GM18868 (cell line): ENCODE measurements around the gene WASHC4.
"Not testable (repeated sequence)": the region's sequence is repeated elsewhere in the genome, so short reads cannot be mapped to it uniquely, and the experiment has no call there.

Experiments used
- ATAC-seq: cut with Tn5 transposase; IDR thresholded peaks from one replicate; pipeline ENCODE4 v1.9.1; 2021; ENCODE audit warnings: mild to moderate bottlenecking, moderate library complexity; ENCODE audit not compliant: unreplicated experiment

WASHC4 gene

GRCh38 chr12:105089817-105090216 lies 17.7 kb upstream of the WASHC4 start:
- no peak for ATAC-seq

- ATAC-seq = no peak
These were observed 17.2 kb upstream of the WASHC4 start for GRCh38 chr12:105090361-105090760.

GRCh38 chr12:105091476-105092206 lies 15.9 kb upstream of the WASHC4 start:
- no peak for ATAC-seq

- ATAC-seq = no peak
These were observed 15.2 kb upstream of the WASHC4 start for GRCh38 chr12:105092336-105092735.

- not testable (repeated sequence) for ATAC-seq
These were observed 12.2 kb upstream of the WASHC4 start for GRCh38 chr12:105095338-105095737.

GRCh38 chr12:105099356-105099755 lies 8.2 kb upstream of the WASHC4 start:
- ATAC-seq = no peak

- ATAC-seq = no peak
These were observed 7.1 kb upstream of the WASHC4 start for GRCh38 chr12:105100207-105100985.

- ATAC-seq = no peak
These were observed 6.5 kb upstream of the WASHC4 start for GRCh38 chr12:105100998-105101397.

- no peak for ATAC-seq
These were observed 4.9 kb upstream of the WASHC4 start for GRCh38 chr12:105102673-105103072.

GRCh38 chr12:105104762-105105161 lies 2.8 kb upstream of the WASHC4 start:
- no peak for ATAC-seq

- ATAC-seq = no peak
These were observed 910 bp upstream of the WASHC4 start for GRCh38 chr12:105106621-105107020.

- peak; percentile 1 for ATAC-seq
These were observed 399 bp upstream of the WASHC4 start for GRCh38 chr12:105107171-105107493.

- peak; percentile 36 for ATAC-seq
These were observed 2.1 kb downstream of the WASHC4 start for GRCh38 chr12:105109465-105110212.

GRCh38 chr12:105110851-105111250 lies 3.3 kb downstream of the WASHC4 start:
- ATAC-seq = no peak

- ATAC-seq = no peak
These were observed 5.6 kb downstream of the WASHC4 start for GRCh38 chr12:105113094-105113493.

GRCh38 chr12:105116969-105117368 lies 9.4 kb downstream of the WASHC4 start:
- ATAC-seq = no peak

GRCh38 chr12:105120551-105120950 lies 13.0 kb downstream of the WASHC4 start:
- no peak for ATAC-seq

- no peak for ATAC-seq
These were observed 30.7 kb downstream of the WASHC4 start for GRCh38 chr12:105138248-105138647.

- ATAC-seq = no peak
These were observed 33.9 kb downstream of the WASHC4 start for GRCh38 chr12:105141320-105141922.

GRCh38 chr12:105142259-105142658 lies 34.7 kb downstream of the WASHC4 start:
- no peak for ATAC-seq

GRCh38 chr12:105156260-105156659 lies 48.7 kb downstream of the WASHC4 start:
- no peak for ATAC-seq
